Ishikawa (cell line): ENCODE data around the gene COL26A1.

ENCODE experiments used
- EGR1 ChIP-seq: IDR thresholded peaks from 2 replicates; pipeline ENCODE4 v1.6.1; 2012
- EP300 ChIP-seq: IDR thresholded peaks from 2 replicates; pipeline ENCODE4 v1.6.1; 2012; ENCODE audit warnings: borderline replicate concordance
- NFIC ChIP-seq: IDR thresholded peaks from 2 replicates; pipeline ENCODE4 v1.6.1; 2012
- RAD21 ChIP-seq: IDR thresholded peaks from 2 replicates; pipeline ENCODE4 v1.6.1; 2012; ENCODE audit warnings: low read depth
- TAF1 ChIP-seq: IDR thresholded peaks from 2 replicates; pipeline ENCODE4 v1.6.1; 2012; ENCODE audit warnings: low read depth, mild to moderate bottlenecking
- TCF12 ChIP-seq: IDR thresholded peaks from 2 replicates; pipeline ENCODE4 v1.6.1; 2012; ENCODE audit warnings: low read depth
- YY1 ChIP-seq: IDR thresholded peaks from 2 replicates; pipeline ENCODE4 v1.6.1; 2012; ENCODE audit warnings: low read depth
- TF ChIP-seq, protein P1 (sequence below): IDR thresholded peaks from 2 replicates; pipeline ENCODE4 v1.6.1; 2012
- TF ChIP-seq, protein P2 (sequence below): IDR thresholded peaks from 2 replicates; pipeline ENCODE4 v1.6.1; 2012; ENCODE audit warnings: low read depth, mild to moderate bottlenecking

DNA sequence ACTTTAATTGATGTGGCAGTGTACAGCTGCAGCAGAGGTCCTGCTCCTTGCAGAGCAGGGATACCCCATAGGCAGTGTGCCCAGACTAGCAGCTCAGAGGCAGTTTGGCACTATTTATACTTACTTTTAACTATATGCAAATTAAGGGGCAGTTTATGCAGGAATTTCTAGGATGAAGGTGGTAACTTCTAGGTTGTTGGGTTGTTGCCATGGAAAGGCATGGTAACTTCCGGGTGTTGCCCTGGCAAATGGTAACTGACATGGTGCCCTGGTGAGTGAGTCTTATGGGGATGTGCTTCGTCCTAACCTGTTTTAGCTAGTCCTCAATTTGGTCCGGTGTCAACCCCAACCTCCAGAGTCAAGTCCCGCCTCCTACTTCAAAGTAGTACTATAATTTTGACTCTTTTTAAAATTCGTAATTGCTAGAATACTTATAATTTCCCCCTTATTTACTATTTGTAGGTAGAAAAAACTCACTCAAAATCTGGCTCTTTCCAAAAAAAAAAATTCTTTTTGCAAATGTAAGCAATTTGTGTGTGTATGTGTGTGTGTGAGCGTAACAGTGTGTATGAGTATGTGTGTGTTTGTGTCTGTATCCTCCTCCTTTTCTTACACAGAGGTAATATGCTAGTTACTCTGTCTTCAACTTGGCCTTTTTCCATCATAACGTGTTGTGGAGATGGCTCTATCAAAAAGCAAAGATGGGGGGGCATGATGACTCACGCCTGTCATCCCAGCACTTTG is 5.9 kb downstream of the COL26A1 start:
- TF ChIP-seq TAF1 (no peak), NFIC (no peak), RAD21 (no peak), EGR1 (no peak), TCF12 (no peak), EP300 (no peak), YY1 (no peak)
- TF ChIP-seq, protein P1, sequence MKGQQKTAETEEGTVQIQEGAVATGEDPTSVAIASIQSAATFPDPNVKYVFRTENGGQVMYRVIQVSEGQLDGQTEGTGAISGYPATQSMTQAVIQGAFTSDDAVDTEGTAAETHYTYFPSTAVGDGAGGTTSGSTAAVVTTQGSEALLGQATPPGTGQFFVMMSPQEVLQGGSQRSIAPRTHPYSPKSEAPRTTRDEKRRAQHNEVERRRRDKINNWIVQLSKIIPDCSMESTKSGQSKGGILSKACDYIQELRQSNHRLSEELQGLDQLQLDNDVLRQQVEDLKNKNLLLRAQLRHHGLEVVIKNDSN: no peak
- TF ChIP-seq, protein P2, sequence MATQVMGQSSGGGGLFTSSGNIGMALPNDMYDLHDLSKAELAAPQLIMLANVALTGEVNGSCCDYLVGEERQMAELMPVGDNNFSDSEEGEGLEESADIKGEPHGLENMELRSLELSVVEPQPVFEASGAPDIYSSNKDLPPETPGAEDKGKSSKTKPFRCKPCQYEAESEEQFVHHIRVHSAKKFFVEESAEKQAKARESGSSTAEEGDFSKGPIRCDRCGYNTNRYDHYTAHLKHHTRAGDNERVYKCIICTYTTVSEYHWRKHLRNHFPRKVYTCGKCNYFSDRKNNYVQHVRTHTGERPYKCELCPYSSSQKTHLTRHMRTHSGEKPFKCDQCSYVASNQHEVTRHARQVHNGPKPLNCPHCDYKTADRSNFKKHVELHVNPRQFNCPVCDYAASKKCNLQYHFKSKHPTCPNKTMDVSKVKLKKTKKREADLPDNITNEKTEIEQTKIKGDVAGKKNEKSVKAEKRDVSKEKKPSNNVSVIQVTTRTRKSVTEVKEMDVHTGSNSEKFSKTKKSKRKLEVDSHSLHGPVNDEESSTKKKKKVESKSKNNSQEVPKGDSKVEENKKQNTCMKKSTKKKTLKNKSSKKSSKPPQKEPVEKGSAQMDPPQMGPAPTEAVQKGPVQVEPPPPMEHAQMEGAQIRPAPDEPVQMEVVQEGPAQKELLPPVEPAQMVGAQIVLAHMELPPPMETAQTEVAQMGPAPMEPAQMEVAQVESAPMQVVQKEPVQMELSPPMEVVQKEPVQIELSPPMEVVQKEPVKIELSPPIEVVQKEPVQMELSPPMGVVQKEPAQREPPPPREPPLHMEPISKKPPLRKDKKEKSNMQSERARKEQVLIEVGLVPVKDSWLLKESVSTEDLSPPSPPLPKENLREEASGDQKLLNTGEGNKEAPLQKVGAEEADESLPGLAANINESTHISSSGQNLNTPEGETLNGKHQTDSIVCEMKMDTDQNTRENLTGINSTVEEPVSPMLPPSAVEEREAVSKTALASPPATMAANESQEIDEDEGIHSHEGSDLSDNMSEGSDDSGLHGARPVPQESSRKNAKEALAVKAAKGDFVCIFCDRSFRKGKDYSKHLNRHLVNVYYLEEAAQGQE: no peak
